ENCODE results near the gene QKI. TPM values are rescaled to one million over a fixed set of nuclear protein-coding genes. Genes with fewer than 3 reads are reported as not detected.

The QKI gene
- polyA plus RNA-seq, 1 donor (not counting 4 experiments of a cell fraction or from before 2014, with no cell fraction given): 53.3 TPM

DNA sequence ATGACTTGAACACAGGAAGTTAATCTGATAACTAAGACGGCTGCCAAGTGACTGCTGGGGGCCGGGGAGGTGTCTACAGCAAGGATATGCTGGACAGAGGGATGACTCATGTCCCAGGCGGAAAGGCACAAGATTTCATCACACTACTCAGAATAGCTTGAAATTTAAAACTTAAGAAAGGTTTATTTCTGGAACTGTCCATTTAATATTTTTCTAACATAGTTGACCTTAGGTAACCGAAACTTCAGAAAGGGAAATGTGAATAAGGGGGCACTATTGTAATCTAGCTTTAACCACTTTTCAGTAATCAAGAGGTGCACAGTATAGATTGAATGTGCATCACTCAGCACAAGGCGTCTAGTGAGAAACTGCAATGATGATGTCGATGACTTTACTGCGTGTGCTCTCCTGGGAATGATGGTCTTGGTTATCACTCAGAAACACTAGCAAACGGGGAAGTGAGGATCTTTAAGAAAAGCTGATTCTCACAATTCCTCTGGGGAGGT, 171.5 kb downstream of the QKI start:
- no peak for FAIRE-seq
- dilution Hi-C loops (cut with MboI; ENCODE audit: extremely low pct_ligation_motif_present, low sequenced_read_pairs): no loop called here

DNA sequence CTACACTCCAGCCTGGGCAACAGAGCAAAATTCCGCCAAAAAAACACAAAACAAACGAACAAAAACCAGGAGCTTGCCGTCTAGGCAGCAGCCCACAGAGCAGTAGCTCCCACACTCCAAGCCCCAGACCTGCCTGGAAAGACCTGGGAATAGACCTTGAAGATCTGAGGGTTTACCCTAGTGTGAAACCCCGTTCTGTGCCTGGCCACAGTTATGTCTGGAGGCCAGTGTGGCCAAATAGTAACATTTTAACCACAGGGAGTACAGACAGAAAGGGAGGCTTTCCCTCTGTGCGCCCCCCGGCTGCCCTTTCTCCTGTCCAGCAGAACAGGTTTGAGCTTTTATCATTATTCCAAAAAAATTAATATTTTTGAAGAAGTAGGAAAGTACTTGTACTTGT, 172.4 kb downstream of the QKI start:
- Histone ChIP-seq H3K4me2 (ENCODE audit: control insufficient read depth, extremely low read depth, insufficient read depth, low read depth, low read length) (no peak overlapping the region), H3K4me1 (ENCODE audit: control insufficient read depth, extremely low read depth, insufficient read depth, low read length) (peaks cover 14% of the 10 kb centered on the region), H3K9me3 (ENCODE audit: control insufficient read depth, low read depth, low read length) (no peaks in the 10 kb centered on the region), H2AFZ (ENCODE audit: control insufficient read depth, low read length) (no peak overlapping the region), H3K27me3 (ENCODE audit: control insufficient read depth, extremely low read depth, insufficient read depth, low read length) (no peaks in the 10 kb centered on the region), H3K27ac (ENCODE audit: control insufficient read depth, insufficient read depth, low read length) (no peak overlapping the region), H3K4me3 (ENCODE audit: control insufficient read depth in 2 of 3, extremely low read depth in 1 of 3, insufficient read depth in 2 of 3, low read depth in 1 of 3, low read length in 3 of 3) (no peak overlapping the region), H3K9me1 (ENCODE audit: control insufficient read depth, extremely low read depth, insufficient read depth, low read length) (no peaks in the 10 kb centered on the region), H3K9ac (ENCODE audit: control insufficient read depth, extremely low read depth, insufficient read depth, low read length) (no peak overlapping the region), H3K79me2 (ENCODE audit: control insufficient read depth, insufficient read depth, low read length) (no peaks in the 10 kb centered on the region), H4K20me1 (ENCODE audit: control insufficient read depth, extremely low read depth, insufficient read depth, low read length) (no peaks in the 10 kb centered on the region), H3K36me3 (ENCODE audit: control insufficient read depth in 2 of 2, extremely low read depth in 1 of 2, insufficient read depth in 2 of 2, low read length in 2 of 2) (no peaks in the 10 kb centered on the region)
- no peak for FAIRE-seq
- dilution Hi-C loops (cut with MboI; ENCODE audit: extremely low pct_ligation_motif_present, low sequenced_read_pairs): no loop called here
- TF ChIP-seq, protein P1, sequence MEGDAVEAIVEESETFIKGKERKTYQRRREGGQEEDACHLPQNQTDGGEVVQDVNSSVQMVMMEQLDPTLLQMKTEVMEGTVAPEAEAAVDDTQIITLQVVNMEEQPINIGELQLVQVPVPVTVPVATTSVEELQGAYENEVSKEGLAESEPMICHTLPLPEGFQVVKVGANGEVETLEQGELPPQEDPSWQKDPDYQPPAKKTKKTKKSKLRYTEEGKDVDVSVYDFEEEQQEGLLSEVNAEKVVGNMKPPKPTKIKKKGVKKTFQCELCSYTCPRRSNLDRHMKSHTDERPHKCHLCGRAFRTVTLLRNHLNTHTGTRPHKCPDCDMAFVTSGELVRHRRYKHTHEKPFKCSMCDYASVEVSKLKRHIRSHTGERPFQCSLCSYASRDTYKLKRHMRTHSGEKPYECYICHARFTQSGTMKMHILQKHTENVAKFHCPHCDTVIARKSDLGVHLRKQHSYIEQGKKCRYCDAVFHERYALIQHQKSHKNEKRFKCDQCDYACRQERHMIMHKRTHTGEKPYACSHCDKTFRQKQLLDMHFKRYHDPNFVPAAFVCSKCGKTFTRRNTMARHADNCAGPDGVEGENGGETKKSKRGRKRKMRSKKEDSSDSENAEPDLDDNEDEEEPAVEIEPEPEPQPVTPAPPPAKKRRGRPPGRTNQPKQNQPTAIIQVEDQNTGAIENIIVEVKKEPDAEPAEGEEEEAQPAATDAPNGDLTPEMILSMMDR (optimal IDR thresholded peaks at IDR 0.05 in 1 of 3, IDR thresholded peaks at IDR 0.05 in 1 of 3, conservative IDR thresholded peaks at IDR 0.05 in 1 of 3; ENCODE audit: extremely low read depth in 1 of 3, insufficient read depth in 2 of 3, low read length in 3 of 3): no peak
- TF ChIP-seq EZH2 (IDR thresholded peaks at IDR 0.05; ENCODE audit: low read length): no peak
- no peak for DNase-seq (ENCODE audit: low read depth, low spot score)

More for the DNA sequence above, 171.5 kb downstream of the QKI start:
- Histone ChIP-seq H3K4me3 (ENCODE audit: control insufficient read depth in 2 of 3, extremely low read depth in 1 of 3, insufficient read depth in 2 of 3, low read depth in 1 of 3, low read length in 3 of 3) (no peak overlapping the region), H4K20me1 (ENCODE audit: control insufficient read depth, extremely low read depth, insufficient read depth, low read length) (no peaks in the 10 kb centered on the region), H3K4me1 (ENCODE audit: control insufficient read depth, extremely low read depth, insufficient read depth, low read length) (peaks cover 14% of the 10 kb centered on the region), H3K4me2 (ENCODE audit: control insufficient read depth, extremely low read depth, insufficient read depth, low read depth, low read length) (peak overlapping the region; percentile 19), H3K36me3 (ENCODE audit: control insufficient read depth in 2 of 2, extremely low read depth in 1 of 2, insufficient read depth in 2 of 2, low read length in 2 of 2) (no peaks in the 10 kb centered on the region), H3K9me1 (ENCODE audit: control insufficient read depth, extremely low read depth, insufficient read depth, low read length) (no peaks in the 10 kb centered on the region), H3K9me3 (ENCODE audit: control insufficient read depth, low read depth, low read length) (no peaks in the 10 kb centered on the region), H3K27me3 (ENCODE audit: control insufficient read depth, extremely low read depth, insufficient read depth, low read length) (no peaks in the 10 kb centered on the region), H3K9ac (ENCODE audit: control insufficient read depth, extremely low read depth, insufficient read depth, low read length) (no peak overlapping the region), H3K27ac (ENCODE audit: control insufficient read depth, insufficient read depth, low read length) (peak overlapping the region; percentile 34), H3K79me2 (ENCODE audit: control insufficient read depth, insufficient read depth, low read length) (no peaks in the 10 kb centered on the region), H2AFZ (ENCODE audit: control insufficient read depth, low read length) (no peak overlapping the region)
- TF ChIP-seq EZH2 (IDR thresholded peaks at IDR 0.05; ENCODE audit: low read length): no peak
- TF ChIP-seq, protein P1 (optimal IDR thresholded peaks at IDR 0.05 in 1 of 3, IDR thresholded peaks at IDR 0.05 in 1 of 3, conservative IDR thresholded peaks at IDR 0.05 in 1 of 3; ENCODE audit: extremely low read depth in 1 of 3, insufficient read depth in 2 of 3, low read length in 3 of 3): no peak
- no peak for DNase-seq (ENCODE audit: low read depth, low spot score)

All from keratinocyte (primary cell).